H1 (cell line): Measurements from ENCODE around the gene RAD52. TPM values are rescaled to one million over a fixed set of nuclear protein-coding genes. Genes with fewer than 3 reads are reported as not detected.

ENCODE experiments used
- BRCA1 ChIP-seq: IDR thresholded peaks from 2 replicates; pipeline ENCODE4 v1.6.1; 2012; ENCODE audit warnings: low read depth, low read length, improper control_type of control experiment
- CHD1 ChIP-seq: IDR thresholded peaks from 2 replicates; pipeline ENCODE4 v1.6.1; 2012; ENCODE audit warnings: low read depth, low read length, improper control_type of control experiment
- CREB1 ChIP-seq: IDR thresholded peaks from 2 replicates; pipeline ENCODE4 v1.6.1; 2012; ENCODE audit warnings: inconsistent platforms
- CTCF ChIP-seq, 3 experiments: IDR thresholded peaks; 1 replicate in 2 of 3; 2 replicates in 1 of 3; pipeline versions ENCODE4 v1.5.1 to v1.6.1; 2011; ENCODE audit warnings: low read length in 3 of 3, mild to moderate bottlenecking in 3 of 3, inconsistent platforms in 2 of 3, low read depth in 1 of 3, moderate library complexity in 1 of 3; ENCODE audit not compliant: insufficient read depth in 1 of 3; ENCODE audit errors: control extremely low read depth in 1 of 3
- E2F6 ChIP-seq: IDR thresholded peaks from 2 replicates; pipeline ENCODE4 v1.6.1; 2012; ENCODE audit warnings: inconsistent platforms
- EZH2 ChIP-seq: fragments of 200-600 bp; sonication (generic); IDR thresholded peaks from 2 replicates; pipeline ENCODE4 v1.7.1; 2012; ENCODE audit warnings: low read depth, mild to moderate bottlenecking, moderate library complexity, low read length, inconsistent platforms; ENCODE audit not compliant: severe bottlenecking
- JUND ChIP-seq: IDR thresholded peaks from 2 replicates; pipeline ENCODE4 v1.6.1; 2011; ENCODE audit warnings: mild to moderate bottlenecking, improper control_type of control experiment, low read length
- POU5F1 ChIP-seq: IDR thresholded peaks from 2 replicates; pipeline ENCODE4 v1.6.1; 2011; ENCODE audit warnings: low read depth, mild to moderate bottlenecking, low read length, moderate library complexity
- RAD21 ChIP-seq, 2 experiments: IDR thresholded peaks in 1 of 2; conservative IDR thresholded peaks in 1 of 2; 2 replicates each; pipeline ENCODE4 v1.6.1; 2011; ENCODE audit warnings: low read depth in 2 of 2, low read length in 2 of 2, improper control_type of control experiment in 1 of 2, inconsistent platforms in 1 of 2, mild to moderate bottlenecking in 1 of 2, moderate library complexity in 1 of 2
- RXRA ChIP-seq: IDR thresholded peaks from 2 replicates; pipeline ENCODE4 v1.6.1; 2011; ENCODE audit warnings: low read depth, mild to moderate bottlenecking, low read length, moderate library complexity; ENCODE audit not compliant: insufficient read depth
- SAP30 ChIP-seq: fragments of 300-600 bp; sonication (generic); IDR thresholded peaks from 2 replicates; pipeline ENCODE4 v1.7.1; 2012; ENCODE audit warnings: low read length, moderate library complexity, mild to moderate bottlenecking, inconsistent platforms; ENCODE audit not compliant: insufficient read depth, insufficient replicate concordance
- SP4 ChIP-seq: IDR thresholded peaks from 2 replicates; pipeline ENCODE4 v1.6.1; 2012; ENCODE audit warnings: low read length, inconsistent platforms
- TAF7 ChIP-seq: optimal IDR thresholded peaks from 2 replicates; pipeline ENCODE3; 2011; ENCODE audit warnings: low read depth, mild to moderate bottlenecking, inconsistent platforms, low read length, moderate library complexity, borderline replicate concordance
- USF2 ChIP-seq: IDR thresholded peaks from 2 replicates; pipeline ENCODE4 v1.6.1; 2011; ENCODE audit warnings: low read length, improper control_type of control experiment
- ZNF274 ChIP-seq: IDR thresholded peaks from 2 replicates; pipeline ENCODE4 v1.7.0; 2012; ENCODE audit warnings: low read length, borderline replicate concordance; ENCODE audit errors: extremely low read depth
- polyA plus RNA-seq, 7 experiments: library from polyadenylated mRNA; depleted of rRNA in 3 of 7; stranded (reverse) in 5 of 7; unstranded in 2 of 7; fragments of >200 nt in 5 of 7; fragments of 200-250 nt in 2 of 7; gene quantifications; 1 replicate in 5 of 7; 2 replicates in 1 of 7; 4 replicates in 1 of 7; pipeline versions ENCODE4 v1.2.1 to v1.2.3, GENCODE V29; 2011 to 2013; ENCODE audit warnings: missing spikeins in 2 of 7, mixed read lengths in 2 of 7
- total RNA-seq: library from RNA; stranded (reverse); fragmentation: NEBNext Ultra II Directional; extraction: Animal tissue kit (Norgen Biotek cat#: 25700); gene quantifications from 2 replicates; pipeline ENCODE4 v1.2.1, GENCODE V29; 2021

RAD52 gene
- total and polyA plus RNA-seq, 2 of the 8 experiments (the other 6 are each of a cell fraction or from before 2014, with no cell fraction given) = 12.5 to 14.3 TPM

GRCh38 chr12:990661-991349 lies 41.3 kb upstream of the RAD52 start, which contains the start of gene ERC1 (continued):
- TF ChIP-seq BRCA1 (no peak), CHD1 (no peak), USF2 (no peak), CREB1 (no peak; the same call in none of the 2 replicates), RXRA (no peak), SP4 (no peak), E2F6 (peak; percentile 6; the same call in 1 of the 2 replicates), CTCF (IDR thresholded peaks at IDR 0.05; ENCODE audit: control extremely low read depth in 1 of 3, insufficient read depth in 1 of 3, low read depth in 1 of 3, low read length in 3 of 3) (no peak; a peak in 1 of 4 replicates), ZNF274 (no peak), SAP30 (no peak), JUND (no peak), EZH2 (no peak), POU5F1 (no peak), TAF7 (peak; percentile 49), RAD21 (IDR thresholded peaks at IDR 0.05 in 1 of 2, conservative IDR thresholded peaks at IDR 0.05 in 1 of 2; ENCODE audit: low read depth in 2 of 2, low read length in 2 of 2) (no peak)
